HepG2 (cell line): ENCODE data around the gene FURIN. TPM values are rescaled to one million over a fixed set of nuclear protein-coding genes. Genes with fewer than 3 reads are reported as not detected.

Experiments
- ASH2L ChIP-seq: fragments of 300-600, 200-600 bp; sonication (generic); IDR thresholded peaks from 2 replicates; pipeline ENCODE4 v1.7.0; 2017; ENCODE audit warnings: low read depth, mild to moderate bottlenecking, moderate library complexity, mixed read lengths, low read length; ENCODE audit not compliant: insufficient read length
- ELF1 ChIP-seq: sonication (generic); formaldehyde crosslinking; IDR thresholded peaks from 2 replicates; pipeline ENCODE4 v1.4.0; 2020; ENCODE audit warnings: missing genetic modification reagents
- ERF ChIP-seq: IDR thresholded peaks from 2 replicates; pipeline ENCODE4 v1.6.1; 2018; ENCODE audit warnings: missing biosample characterization, missing genetic modification reagents
- ETV5 ChIP-seq: IDR thresholded peaks from 2 replicates; pipeline ENCODE4 v1.6.1; 2018; ENCODE audit warnings: missing biosample characterization, missing genetic modification reagents, inconsistent platforms, borderline replicate concordance
- GABPB1 ChIP-seq: IDR thresholded peaks from 2 replicates; pipeline ENCODE4 v1.6.1; 2016; ENCODE audit warnings: mild to moderate bottlenecking, missing genetic modification reagents, moderate library complexity, missing compliant biosample characterization
- HMG20B ChIP-seq: conservative IDR thresholded peaks from 2 replicates; pipeline ENCODE4 v1.6.1; 2016; ENCODE audit warnings: missing genetic modification reagents, missing compliant biosample characterization
- KDM2A ChIP-seq: sonication (generic); formaldehyde crosslinking; IDR thresholded peaks from 2 replicates; pipeline ENCODE4 v1.4.0; 2020; ENCODE audit warnings: low read depth, missing genetic modification reagents, borderline replicate concordance
- KMT2A ChIP-seq: sonication (generic); formaldehyde crosslinking; IDR thresholded peaks from 2 replicates; pipeline ENCODE4 v1.4.0; 2020; ENCODE audit warnings: missing genetic modification reagents
- MIXL1 ChIP-seq: IDR thresholded peaks from 2 replicates; pipeline ENCODE4 v1.6.1; 2016
- NFKB2 ChIP-seq: sonication (generic); formaldehyde crosslinking; IDR thresholded peaks from 2 replicates; pipeline ENCODE4 v1.4.0; 2020; ENCODE audit warnings: missing genetic modification reagents, borderline replicate concordance
- POLR2AphosphoS5 ChIP-seq: IDR thresholded peaks from 2 replicates; pipeline ENCODE4 v1.6.1; 2012; ENCODE audit warnings: low read depth, low read length
- SATB2 ChIP-seq: sonication (generic); formaldehyde crosslinking; IDR thresholded peaks from 2 replicates; pipeline ENCODE4 v1.5.0; 2020; ENCODE audit warnings: missing genetic modification reagents
- SNAPC4 ChIP-seq: sonication (generic); formaldehyde crosslinking; IDR thresholded peaks from 2 replicates; pipeline ENCODE4 v1.4.0; 2020; ENCODE audit warnings: mild to moderate bottlenecking, missing genetic modification reagents
- UBTF ChIP-seq: sonication (generic); formaldehyde crosslinking; IDR thresholded peaks from 2 replicates; pipeline ENCODE4 v1.4.0; 2020; ENCODE audit warnings: mild to moderate bottlenecking, missing genetic modification reagents
- ZFX ChIP-seq: sonication (generic); formaldehyde crosslinking; IDR thresholded peaks from 2 replicates; pipeline ENCODE4 v1.4.0; 2020; ENCODE audit warnings: mild to moderate bottlenecking, low read depth, missing genetic modification reagents, moderate library complexity
- ZNF263 ChIP-seq: sonication (generic); formaldehyde crosslinking; IDR thresholded peaks from 2 replicates; pipeline ENCODE4 v1.4.0; 2020; ENCODE audit warnings: missing genetic modification reagents
- ZNF441 ChIP-seq: sonication (generic); formaldehyde crosslinking; IDR thresholded peaks from 2 replicates; pipeline ENCODE4 v1.7.0; 2021; ENCODE audit warnings: missing genetic modification reagents, borderline replicate concordance
- ZNF614 ChIP-seq: IDR thresholded peaks from 2 replicates; pipeline ENCODE4 v1.6.1; 2018; ENCODE audit warnings: missing biosample characterization, missing genetic modification reagents, inconsistent platforms, borderline replicate concordance
- ZNF713 ChIP-seq: sonication (generic); formaldehyde crosslinking; IDR thresholded peaks from 2 replicates; pipeline ENCODE4 v1.4.0; 2020; ENCODE audit warnings: mild to moderate bottlenecking, missing genetic modification reagents
- ZSCAN21 ChIP-seq: sonication (generic); formaldehyde crosslinking; IDR thresholded peaks from 2 replicates; pipeline ENCODE4 v1.8.0; 2022; ENCODE audit warnings: mild to moderate bottlenecking, missing genetic modification reagents, moderate library complexity, borderline replicate concordance
- polyA plus RNA-seq, 8 experiments: library from polyadenylated mRNA; depleted of rRNA in 3 of 8; stranded (reverse) in 7 of 8; unstranded in 1 of 8; fragments of >200 nt; fragmentation: Illumina TruSeq in 4 of 8; extraction: Trizol in 4 of 8; gene quantifications; 2 replicates each; pipeline versions ENCODE4 v1.2.1 to v1.2.3, GENCODE V29; 2011 to 2016; ENCODE audit warnings: low read depth in 4 of 8, missing spikeins in 1 of 8, mixed read lengths in 1 of 8; ENCODE audit not compliant: insufficient read depth in 1 of 8
- total RNA-seq, 5 experiments: library from RNA; depleted of rRNA; stranded (reverse); fragments of >200 nt; fragmentation: Illumina TruSeq; extraction: Trizol; gene quantifications; 2 replicates each; pipeline ENCODE4 v1.2.3, GENCODE V29; 2016; ENCODE audit warnings: low read depth in 1 of 5

FURIN gene
- total and polyA plus RNA-seq, 2 of the 13 experiments (the other 11 are each of a cell fraction or from before 2014, with no cell fraction given) = 15.2 to 17.4 TPM

- TF ChIP-seq KDM2A (peak; percentile 60), POLR2AphosphoS5 (no peak), NFKB2 (CRISPR knock-in tag) (no peak), ZNF713 (CRISPR knock-in tag) (no peak), ZNF263 (no peak), KMT2A (CRISPR knock-in tag) (0 out of 2 replicates have a peak, but pooled peaks have one; percentile 13), ERF (0 out of 2 replicates have a peak, but pooled peaks have one; percentile 3), UBTF (peak; percentile 80), ASH2L (no peak), ZNF441 (0 out of 2 replicates have a peak, but pooled peaks have one; percentile 24), ZFX (CRISPR knock-in tag) (peak; percentile 51; the same call in 1 of the 2 replicates), SATB2 (CRISPR knock-in tag) (no peak), ZNF614 (CRISPR knock-in tag) (0 out of 2 replicates have a peak, but pooled peaks have one; percentile 20), GABPB1 (CRISPR knock-in tag) (peak; percentile 54; the same call in 1 of the 2 replicates), HMG20B (CRISPR knock-in tag) (0 out of 2 replicates have a peak, but pooled peaks have one; percentile 28), ELF1 (peak; percentile 29; the same call in 1 of the 2 replicates), ETV5 (CRISPR knock-in tag) (0 out of 2 replicates have a peak, but pooled peaks have one; percentile 26), MIXL1 (CRISPR knock-in tag) (no peak), ZSCAN21 (0 out of 2 replicates have a peak, but pooled peaks have one; percentile 13), SNAPC4 (CRISPR knock-in tag) (no peak)
These were observed 34.7 kb downstream of the FURIN start, which contains the start of gene MAN2A2 (continued) for GRCh38 chr15:90902840-90903732.
